Measurements from ENCODE around the gene TPI1. TPM values are rescaled to one million over a fixed set of nuclear protein-coding genes. Genes with fewer than 3 reads are reported as not detected.

The TPI1 gene
- total and polyA plus RNA-seq, 2 of the 8 experiments (the other 6 are each of a cell fraction or from before 2014, with no cell fraction given), result 910 to 3,018 TPM

DNA sequence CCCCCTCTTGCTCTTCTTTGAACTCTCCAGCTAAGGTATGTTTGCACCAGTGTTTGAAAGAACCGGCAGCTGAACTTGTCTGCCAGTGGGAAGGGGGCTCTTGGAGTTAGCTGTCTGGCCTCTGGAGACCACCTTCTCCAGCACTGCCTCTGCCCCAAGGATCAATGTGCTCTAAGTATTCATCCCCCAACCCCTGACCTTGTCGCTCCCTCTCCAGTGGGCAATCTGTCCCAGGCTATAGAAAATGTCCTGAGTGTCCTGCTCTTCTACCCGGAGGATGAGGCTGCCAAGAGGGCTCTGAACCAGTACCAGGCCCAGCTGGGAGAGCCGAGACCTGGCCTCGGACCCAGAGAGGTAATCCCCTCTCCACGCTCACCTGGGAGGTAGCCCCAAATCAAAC is 36.3 kb upstream of the TPI1 start:
- 91% methylated on average over 6 of the region's 6 CpGs; no CpG with 5 or more reads in 1 of the 2 experiments for WGBS, 2 experiments (ENCODE audit: extremely low coverage in 1 of 2, insufficient coverage in 1 of 2, insufficient read length in 1 of 2, insufficient replicate concordance in 2 of 2, low coverage in 1 of 2, low lambda C conversion rate in 2 of 2, missing lambda C conversion rate in 1 of 2)
- Histone ChIP-seq H2BK20ac (ENCODE audit: low read length) (no peak overlapping the region), H2BK120ac (replicated peaks; ENCODE audit: low read depth, low read length) (no peak overlapping the region), H3K23ac (ENCODE audit: insufficient read length) (no peak overlapping the region), H2BK5ac (ENCODE audit: low read depth, low read length) (no peak overlapping the region), H3K79me1 (ENCODE audit: low read depth, low read length) (peaks cover 4% of the 10 kb centered on the region), H4K20me1 (replicated peaks in 1 of 2; ENCODE audit: control insufficient read depth in 1 of 2, insufficient read depth in 2 of 2, low read length in 2 of 2) (peaks cover 0 to 4% of the 10 kb centered on the region in 2 experiments), H4K5ac (ENCODE audit: insufficient read length, low read depth, low read length) (no peak overlapping the region), H3K14ac (ENCODE audit: insufficient read length) (no peak overlapping the region), H2BK15ac (ENCODE audit: low read length) (no peak overlapping the region), H3K4ac (replicated peaks; ENCODE audit: insufficient read length, low read depth, low read length) (no peak overlapping the region), H3K27ac (ENCODE audit: low read depth, low read length) (no peak overlapping the region), H2BK12ac (ENCODE audit: low read depth, low read length) (no peak overlapping the region), H3K23me2 (ENCODE audit: low read depth, low read length) (peaks cover 9% of the 10 kb centered on the region; the same call in 1 of the 2 replicates), H2AK5ac (ENCODE audit: low read depth, low read length) (no peak overlapping the region), H3K27me3 (replicated peaks in 1 of 4; ENCODE audit: control insufficient read depth in 3 of 4, extremely low read depth in 1 of 4, insufficient read depth in 3 of 4, low read length in 3 of 4) (no peaks in the 10 kb centered on the region; a peak in 2 of 7 replicates), H3K4me3 (ENCODE audit: extremely low read depth in 1 of 4, insufficient read depth in 2 of 4, low read depth in 3 of 4, low read length in 4 of 4) (no peak overlapping the region), H3K79me2 (ENCODE audit: control insufficient read depth in 1 of 2, insufficient read depth in 2 of 2, low read length in 2 of 2) (peaks cover 0 to 9% of the 10 kb centered on the region in 2 experiments; a peak in 1 of 4 replicates), H2AFZ (ENCODE audit: low read length) (no peak overlapping the region), H3K4me2 (ENCODE audit: insufficient read depth in 1 of 2, low read depth in 2 of 2, low read length in 2 of 2) (no peak overlapping the region), H3K56ac (replicated peaks; ENCODE audit: insufficient read length, low read depth, low read length) (no peak overlapping the region), H3K9ac (replicated peaks in 1 of 4; ENCODE audit: extremely low read depth in 1 of 4, low read depth in 3 of 4, low read length in 3 of 4) (no peak overlapping the region), H3K36me3 (ENCODE audit: control insufficient read depth in 2 of 4, insufficient read depth in 4 of 4, low read length in 3 of 4) (peaks cover 16 to 36% (median 30%) of the 10 kb centered on the region in 4 experiments), H4K91ac (replicated peaks; ENCODE audit: insufficient read length, low read length) (no peak overlapping the region), H3K18ac (ENCODE audit: extremely low read depth, low read length) (no peak overlapping the region), H4K8ac (ENCODE audit: extremely low read depth, insufficient read depth, low read length) (no peak overlapping the region), H3K9me3 (ENCODE audit: insufficient read depth in 2 of 2, low read depth in 1 of 2, low read length in 1 of 2) (no peaks in the 10 kb centered on the region), H3K4me1 (replicated peaks in 1 of 4; ENCODE audit: control insufficient read depth in 3 of 4, insufficient read depth in 4 of 4, low read length in 3 of 4) (peaks cover 4 to 18% (median 10%) of the 10 kb centered on the region in 4 experiments)
- DNase-seq (ENCODE audit: low read depth in 1 of 2, low spot score in 2 of 2) (no peak), FAIRE-seq (no peak)
- ChIA-PET POLR2A (ENCODE audit: partially characterized antibody) (interaction anchor here (1.1 to 27.1 kb wide), 7 partner anchors 10 to 131 kb away, joined by 3 to 388 read pairs (median 17); partner anchors contain the start of genes CDCA3, GNB3, GPR162 and MLF2), CTCF (ENCODE audit: partially characterized antibody) (interaction anchor here (0.6 to 23.7 kb wide), 4 partner anchors 16 to 77 kb away, joined by 3 to 532 read pairs (median 294); partner anchors contain the start of genes CD4, CDCA3, GNB3 and LAG3)
- TF ChIP-seq POLR2A (IDR thresholded peaks at IDR 0.05; ENCODE audit: control extremely low read depth in 1 of 2, low read depth in 2 of 2, low read length in 2 of 2) (no peak), PHF8 (conservative IDR thresholded peaks at IDR 0.05; ENCODE audit: low read depth, low read length) (no peak), POLR2AphosphoS5 (IDR thresholded peaks at IDR 0.05; ENCODE audit: low read depth, low read length) (no peak), HDAC6 (IDR thresholded peaks at IDR 0.05; ENCODE audit: low read depth, low read length) (no peak), SRF (IDR thresholded peaks at IDR 0.05; ENCODE audit: low read depth, low read length) (no peak), CEBPB (IDR thresholded peaks at IDR 0.05; ENCODE audit: low read depth, low read length) (no peak), TAF1 (IDR thresholded peaks at IDR 0.05; ENCODE audit: low read depth, low read length) (no peak)

All from H1 (cell line).